Mesendoderm (in vitro differentiated cells): ENCODE measurements around the gene RPL9.
A peak's percentile ranks its signal among the peaks of the same experiment; 100 is the strongest.

Source experiments
- DNase-seq: peaks from one replicate; pipeline ENCODE4 v3.0.0; 2013
- H2AK5ac ChIP-seq: 2 replicates; pipeline ENCODE4 v1.6.1; 2013; ENCODE audit warnings: low read length, inconsistent platforms
- H2BK120ac ChIP-seq: 2 replicates; pipeline ENCODE4 v1.6.1; 2013; ENCODE audit warnings: low read depth, mild to moderate bottlenecking, low read length, moderate library complexity, mixed read lengths
- H2BK15ac ChIP-seq: replicated peaks from 2 replicates; pipeline ENCODE4 v1.6.1; 2013; ENCODE audit warnings: low read depth, mild to moderate bottlenecking, moderate library complexity
- H2BK5ac ChIP-seq: 2 replicates; pipeline ENCODE4 v1.6.1; 2013; ENCODE audit warnings: low read length, inconsistent platforms
- H3K18ac ChIP-seq: 2 replicates; pipeline ENCODE4 v1.6.1; 2013; ENCODE audit warnings: mild to moderate bottlenecking, low read length, mixed read lengths
- H3K23ac ChIP-seq: one replicate; pipeline ENCODE4 v1.6.1; 2013; ENCODE audit warnings: low read length
- H3K27ac ChIP-seq: 2 replicates; pipeline ENCODE4 v1.5.1; 2013; ENCODE audit warnings: low read depth, mild to moderate bottlenecking, inconsistent platforms, low read length, moderate library complexity
- H3K27me3 ChIP-seq: 2 replicates; pipeline ENCODE4 v1.6.1; 2013; ENCODE audit warnings: low read length, control low read depth, mild to moderate bottlenecking, inconsistent platforms; ENCODE audit not compliant: insufficient read depth, poor library complexity
- H3K36me3 ChIP-seq: 2 replicates; pipeline ENCODE4 v1.6.1; 2013; ENCODE audit warnings: low read length, inconsistent platforms; ENCODE audit not compliant: control insufficient read depth, insufficient read depth
- H3K4ac ChIP-seq: one replicate; pipeline ENCODE4 v1.6.1; 2013; ENCODE audit warnings: low read depth, mild to moderate bottlenecking, low read length, moderate library complexity
- H3K4me1 ChIP-seq: 2 replicates; pipeline ENCODE4 v1.6.1; 2013; ENCODE audit warnings: low read depth, low read length, inconsistent platforms; ENCODE audit not compliant: control insufficient read depth
- H3K4me2 ChIP-seq: 2 replicates; pipeline ENCODE4 v1.6.1; 2013; ENCODE audit warnings: low read length
- H3K4me3 ChIP-seq: 2 replicates; pipeline ENCODE4 v1.5.1; 2013; ENCODE audit warnings: mild to moderate bottlenecking, low read length
- H3K56ac ChIP-seq: one replicate; pipeline ENCODE4 v1.6.1; 2013; ENCODE audit warnings: low read length
- H3K79me1 ChIP-seq: 2 replicates; pipeline ENCODE4 v1.6.1; 2013; ENCODE audit warnings: low read length, inconsistent platforms
- H3K79me2 ChIP-seq: 2 replicates; pipeline ENCODE4 v1.6.1; 2013; ENCODE audit warnings: mild to moderate bottlenecking, low read length; ENCODE audit not compliant: control insufficient read depth, insufficient read depth
- H3K9ac ChIP-seq: 2 replicates; pipeline ENCODE4 v1.6.1; 2013; ENCODE audit warnings: low read length, inconsistent platforms
- H4K5ac ChIP-seq: one replicate; pipeline ENCODE4 v1.6.1; 2013; ENCODE audit warnings: low read length
- H4K8ac ChIP-seq: one replicate; pipeline ENCODE4 v1.6.1; 2013; ENCODE audit warnings: low read depth, mild to moderate bottlenecking, control low read depth, low read length, moderate library complexity
- WGBS: extraction: QIAGEN DNeasy Blood & Tissue Kit; methylation state at CpG from one replicate; pipeline ENCODE4 v1.1.7; 2013; ENCODE audit warnings: low lambda C conversion rate, missing lambda C conversion rate; ENCODE audit not compliant: insufficient coverage; ENCODE audit errors: extremely low coverage; 5-methylcytosine and 5-hydroxymethylcytosine counted together

RPL9 gene

GRCh38 chr4:39442998-39443397, 15.7 kb downstream of the RPL9 start:
- Histone ChIP-seq H2AK5ac (no peak overlapping the region), H2BK15ac (no peak overlapping the region), H3K9ac (no peak overlapping the region), H4K8ac (no peak overlapping the region), H2BK120ac (no peak overlapping the region), H3K4ac (no peak overlapping the region), H3K27me3 (no peaks in the 10 kb centered on the region), H3K56ac (no peak overlapping the region), H3K36me3 (no peaks in the 10 kb centered on the region), H3K23ac (no peak overlapping the region), H3K79me2 (no peaks in the 10 kb centered on the region), H3K4me2 (no peak overlapping the region), H3K27ac (no peak overlapping the region), H3K4me3 (no peak overlapping the region), H3K4me1 (no peaks in the 10 kb centered on the region), H2BK5ac (no peak overlapping the region), H3K18ac (no peak overlapping the region), H3K79me1 (no peaks in the 10 kb centered on the region), H4K5ac (no peak overlapping the region)
- no peak for DNase-seq
- no CpG with 5 or more reads among the region's 4 CpGs for WGBS

- Histone ChIP-seq H4K5ac (no peak overlapping the region), H3K4me3 (no peak overlapping the region), H3K23ac (no peak overlapping the region), H3K27ac (no peak overlapping the region), H3K79me2 (no peaks in the 10 kb centered on the region), H3K27me3 (peaks cover 3% of the 10 kb centered on the region), H3K18ac (no peak overlapping the region), H3K79me1 (no peaks in the 10 kb centered on the region), H2AK5ac (no peak overlapping the region), H4K8ac (no peak overlapping the region), H2BK15ac (no peak overlapping the region), H2BK120ac (no peak overlapping the region), H3K9ac (no peak overlapping the region), H3K56ac (no peak overlapping the region), H3K4ac (no peak overlapping the region), H3K36me3 (no peaks in the 10 kb centered on the region), H2BK5ac (no peak overlapping the region), H3K4me2 (no peak overlapping the region), H3K4me1 (no peaks in the 10 kb centered on the region)
- no CpG with 5 or more reads among the region's 2 CpGs for WGBS
- DNase-seq = no peak
These were observed 17.1 kb downstream of the RPL9 start for GRCh38 chr4:39441593-39441992.

- Histone ChIP-seq H3K9ac (no peak overlapping the region), H4K5ac (no peak overlapping the region), H4K8ac (no peak overlapping the region), H3K79me2 (no peaks in the 10 kb centered on the region), H3K18ac (no peak overlapping the region), H2BK15ac (no peak overlapping the region), H3K36me3 (no peaks in the 10 kb centered on the region), H2BK5ac (no peak overlapping the region), H3K56ac (no peak overlapping the region), H2BK120ac (no peak overlapping the region), H3K4me2 (no peak overlapping the region), H3K4me1 (no peaks in the 10 kb centered on the region), H3K23ac (no peak overlapping the region), H3K27me3 (peaks cover 3% of the 10 kb centered on the region), H3K27ac (no peak overlapping the region), H2AK5ac (no peak overlapping the region), H3K4me3 (no peak overlapping the region), H3K79me1 (no peaks in the 10 kb centered on the region), H3K4ac (no peak overlapping the region)
- WGBS = no CpG with 5 or more reads among the region's 7 CpGs
- peak; percentile 32 for DNase-seq
These were observed 22.8 kb downstream of the RPL9 start for GRCh38 chr4:39435659-39436563.

- H3K27ac ChIP-seq = no peak overlapping the region
- H3K4me1 ChIP-seq = no peaks in the 10 kb centered on the region
- H3K4ac ChIP-seq = no peak overlapping the region
- H2AK5ac ChIP-seq = no peak overlapping the region
- no peak overlapping the region for H3K9ac ChIP-seq
- H3K18ac ChIP-seq = no peak overlapping the region
- no peaks in the 10 kb centered on the region for H3K36me3 ChIP-seq
- H2BK15ac ChIP-seq = no peak overlapping the region
- no peaks in the 10 kb centered on the region for H3K79me2 ChIP-seq
- H3K27me3 ChIP-seq = peaks cover 3% of the 10 kb centered on the region
- no peak overlapping the region for H3K56ac ChIP-seq
- H3K79me1 ChIP-seq = no peaks in the 10 kb centered on the region
- DNase-seq = no peak
- no peak overlapping the region for H4K8ac ChIP-seq
- H4K5ac ChIP-seq = no peak overlapping the region
- no peak overlapping the region for H3K23ac ChIP-seq
- WGBS = no CpG with 5 or more reads among the region's 11 CpGs
- H3K4me3 ChIP-seq = no peak overlapping the region
- no peak overlapping the region for H2BK5ac ChIP-seq
- H2BK120ac ChIP-seq = no peak overlapping the region
- no peak overlapping the region for H3K4me2 ChIP-seq
These were observed 24.7 kb downstream of the RPL9 start for GRCh38 chr4:39433878-39434492.

GRCh38 chr4:39429476-39430334, 29.0 kb downstream of the RPL9 start:
- no CpG with 5 or more reads among the region's 4 CpGs for WGBS
- no peak for DNase-seq
- no peaks in the 10 kb centered on the region for H3K79me2 ChIP-seq
- no peak overlapping the region for H2AK5ac ChIP-seq
- no peak overlapping the region for H3K27ac ChIP-seq
- no peak overlapping the region for H4K8ac ChIP-seq
- no peak overlapping the region for H3K56ac ChIP-seq
- no peak overlapping the region for H3K4me3 ChIP-seq
- no peak overlapping the region for H3K4me2 ChIP-seq
- no peak overlapping the region for H3K4ac ChIP-seq
- no peak overlapping the region for H3K9ac ChIP-seq
- H2BK15ac ChIP-seq = no peak overlapping the region
- no peak overlapping the region for H2BK5ac ChIP-seq
- no peaks in the 10 kb centered on the region for H3K36me3 ChIP-seq
- no peaks in the 10 kb centered on the region for H3K4me1 ChIP-seq
- no peak overlapping the region for H3K23ac ChIP-seq
- H3K79me1 ChIP-seq = no peaks in the 10 kb centered on the region
- no peak overlapping the region for H4K5ac ChIP-seq
- H3K18ac ChIP-seq = no peak overlapping the region
- H3K27me3 ChIP-seq = no peaks in the 10 kb centered on the region
- H2BK120ac ChIP-seq = no peak overlapping the region
